ENCODE measurements around the gene MTA3.

Gene MTA3

GRCh38 chr2:42622943-42623676, 54.7 kb downstream of the MTA3 start:
- TF ChIP-seq CTCF (IDR thresholded peaks at IDR 0.05) = no peak

GRCh38 chr2:42624047-42624446, 55.6 kb downstream of the MTA3 start:
- TF ChIP-seq CTCF (IDR thresholded peaks at IDR 0.05) = no peak

GRCh38 chr2:42636934-42637333, 68.5 kb downstream of the MTA3 start:
- no peak for TF ChIP-seq CTCF (IDR thresholded peaks at IDR 0.05)

- no peak for TF ChIP-seq CTCF (IDR thresholded peaks at IDR 0.05)
Measured at GRCh38 chr2:42638080-42638784, 69.8 kb downstream of the MTA3 start.

GRCh38 chr2:42639340-42640077, 71.1 kb downstream of the MTA3 start:
- TF ChIP-seq CTCF (IDR thresholded peaks at IDR 0.05) = no peak

- TF ChIP-seq CTCF (IDR thresholded peaks at IDR 0.05) = no peak
Measured at GRCh38 chr2:42640261-42640660, 71.8 kb downstream of the MTA3 start.

GRCh38 chr2:42645551-42645950, 77.1 kb downstream of the MTA3 start:
- no peak for TF ChIP-seq CTCF (IDR thresholded peaks at IDR 0.05)
